Fibroblast of lung (primary cell): ENCODE measurements around the gene ZNF831.

Experiments used
- EZH2 ChIP-seq: IDR thresholded peaks from 2 replicates; pipeline ENCODE4 v1.5.1; 2012; ENCODE audit warnings: low read length, control low read depth, mild to moderate bottlenecking; ENCODE audit errors: missing control alignments
- TF ChIP-seq, protein P1 (sequence below), 2 donors: IDR thresholded peaks in 1 of 2; conservative IDR thresholded peaks in 1 of 2; 1 replicate in 1 of 2; 2 replicates in 1 of 2; pipeline ENCODE4 v1.5.1; 2011 to 2012; ENCODE audit warnings: low read length in 2 of 2, control low read depth in 1 of 2, inconsistent platforms in 1 of 2, low read depth in 1 of 2, mild to moderate bottlenecking in 1 of 2

DNA sequence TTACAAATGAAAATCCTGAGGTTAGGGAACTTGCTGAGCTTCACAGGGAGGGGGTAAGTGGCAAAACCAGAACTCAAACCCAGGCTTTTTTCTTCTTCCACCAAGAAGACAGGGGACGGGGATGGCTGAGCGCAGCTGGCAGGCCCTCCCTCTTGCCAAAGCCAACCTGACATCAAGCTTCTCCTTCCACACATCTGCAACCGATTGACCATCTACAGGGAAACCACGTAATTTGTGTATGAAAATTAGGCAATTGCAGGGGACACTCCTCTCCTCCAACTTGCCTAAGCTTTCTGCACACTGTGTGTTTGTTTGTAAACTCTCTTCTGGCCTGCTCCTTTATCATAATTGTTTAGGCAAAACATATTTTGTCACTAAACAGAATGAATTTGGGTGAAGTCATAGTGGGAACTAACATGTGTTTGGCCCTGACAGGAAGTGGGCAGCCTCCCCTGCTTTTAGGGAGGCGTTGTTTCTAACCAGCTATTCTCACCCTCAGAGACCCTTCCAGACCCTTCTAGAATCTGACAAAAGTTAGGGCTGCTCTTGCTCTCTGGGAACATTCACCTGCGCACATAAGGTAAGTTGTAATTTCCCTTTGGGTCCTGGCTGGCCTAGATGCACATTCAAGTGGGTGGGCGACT is 18.9 kb downstream of the ZNF831 start:
- TF ChIP-seq, protein P1, sequence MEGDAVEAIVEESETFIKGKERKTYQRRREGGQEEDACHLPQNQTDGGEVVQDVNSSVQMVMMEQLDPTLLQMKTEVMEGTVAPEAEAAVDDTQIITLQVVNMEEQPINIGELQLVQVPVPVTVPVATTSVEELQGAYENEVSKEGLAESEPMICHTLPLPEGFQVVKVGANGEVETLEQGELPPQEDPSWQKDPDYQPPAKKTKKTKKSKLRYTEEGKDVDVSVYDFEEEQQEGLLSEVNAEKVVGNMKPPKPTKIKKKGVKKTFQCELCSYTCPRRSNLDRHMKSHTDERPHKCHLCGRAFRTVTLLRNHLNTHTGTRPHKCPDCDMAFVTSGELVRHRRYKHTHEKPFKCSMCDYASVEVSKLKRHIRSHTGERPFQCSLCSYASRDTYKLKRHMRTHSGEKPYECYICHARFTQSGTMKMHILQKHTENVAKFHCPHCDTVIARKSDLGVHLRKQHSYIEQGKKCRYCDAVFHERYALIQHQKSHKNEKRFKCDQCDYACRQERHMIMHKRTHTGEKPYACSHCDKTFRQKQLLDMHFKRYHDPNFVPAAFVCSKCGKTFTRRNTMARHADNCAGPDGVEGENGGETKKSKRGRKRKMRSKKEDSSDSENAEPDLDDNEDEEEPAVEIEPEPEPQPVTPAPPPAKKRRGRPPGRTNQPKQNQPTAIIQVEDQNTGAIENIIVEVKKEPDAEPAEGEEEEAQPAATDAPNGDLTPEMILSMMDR (conservative IDR thresholded peaks at IDR 0.05 in 1 of 2, IDR thresholded peaks at IDR 0.05 in 1 of 2; ENCODE audit: low read depth in 1 of 2, low read length in 2 of 2), result no peak
- TF ChIP-seq EZH2, result no peak
